HFFc6 (cell line): ENCODE results near the gene ANAPC7. TPM values are rescaled to one million over a fixed set of nuclear protein-coding genes. Genes with fewer than 3 reads are reported as not detected.
"Not testable (repeated sequence)": the region's sequence is repeated elsewhere in the genome, so short reads cannot be mapped to it uniquely, and the experiment has no call there.

Source experiments
- DNase-seq: peaks from one replicate; pipeline ENCODE4 v3.0.0-alpha.2; 2018
- H3K27ac Mint-ChIP-seq: 2 replicates; pipeline ENCODE4 v1.8.0; 2020; ENCODE audit warnings: mild to moderate bottlenecking, mixed read lengths
- H3K27me3 Mint-ChIP-seq: 2 replicates; pipeline ENCODE4 v1.8.0; 2021; ENCODE audit warnings: mild to moderate bottlenecking, moderate library complexity, mixed read lengths; ENCODE audit not compliant: insufficient read depth
- H3K36me3 Mint-ChIP-seq: 2 replicates; pipeline ENCODE4 v1.8.0; 2021; ENCODE audit warnings: low read depth, mixed read lengths
- H3K4me1 Mint-ChIP-seq: 2 replicates; pipeline ENCODE4 v1.8.0; 2020; ENCODE audit warnings: low read depth, mixed read lengths
- H3K4me3 Mint-ChIP-seq: 2 replicates; pipeline ENCODE4 v1.8.0; 2020; ENCODE audit warnings: mild to moderate bottlenecking, moderate library complexity, mixed read lengths
- H3K9me3 Mint-ChIP-seq: 2 replicates; pipeline ENCODE4 v1.8.0; 2020; ENCODE audit warnings: mild to moderate bottlenecking, mixed read lengths
- total RNA-seq, 6 experiments: library from RNA; stranded (reverse); fragmentation: NEBNext Ultra II Directional; extraction: Animal tissue kit (Norgen Biotek cat#: 25700); gene quantifications; 2 replicates in 1 of 6; 3 replicates in 5 of 6; pipeline ENCODE4 v1.2.3, GENCODE V29; 2021
- TF ChIP-seq, protein P1 (sequence below): fragments of 200-600 bp; sonication (generic); IDR thresholded peaks from 2 replicates; pipeline ENCODE4 v1.5.0; 2021; ENCODE audit warnings: antibody characterized with exemption, mild to moderate bottlenecking

Gene ANAPC7
- total RNA-seq, 6 experiments from 2014 or later, result 48.7 to 58.8 (median 57.3) TPM

DNA sequence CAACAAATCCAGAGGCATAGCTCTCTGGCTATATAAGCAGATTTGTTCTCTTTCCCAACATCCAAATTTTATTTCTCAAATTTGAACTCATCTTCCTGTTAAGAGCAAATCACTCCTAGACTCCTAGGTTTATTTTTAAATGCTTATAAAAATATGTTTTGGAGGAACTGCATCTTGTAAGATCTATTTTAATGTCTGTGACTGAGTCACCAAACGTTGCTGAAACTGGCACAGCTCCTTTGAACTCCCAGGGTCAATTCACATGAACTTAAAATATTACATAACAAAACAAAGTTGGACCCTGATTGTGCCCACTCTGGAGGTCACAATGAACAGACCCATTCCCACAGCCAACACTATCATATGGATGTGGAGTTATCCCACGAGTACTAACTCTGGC, 23.9 kb downstream of the ANAPC7 start:
- TF ChIP-seq, protein P1, sequence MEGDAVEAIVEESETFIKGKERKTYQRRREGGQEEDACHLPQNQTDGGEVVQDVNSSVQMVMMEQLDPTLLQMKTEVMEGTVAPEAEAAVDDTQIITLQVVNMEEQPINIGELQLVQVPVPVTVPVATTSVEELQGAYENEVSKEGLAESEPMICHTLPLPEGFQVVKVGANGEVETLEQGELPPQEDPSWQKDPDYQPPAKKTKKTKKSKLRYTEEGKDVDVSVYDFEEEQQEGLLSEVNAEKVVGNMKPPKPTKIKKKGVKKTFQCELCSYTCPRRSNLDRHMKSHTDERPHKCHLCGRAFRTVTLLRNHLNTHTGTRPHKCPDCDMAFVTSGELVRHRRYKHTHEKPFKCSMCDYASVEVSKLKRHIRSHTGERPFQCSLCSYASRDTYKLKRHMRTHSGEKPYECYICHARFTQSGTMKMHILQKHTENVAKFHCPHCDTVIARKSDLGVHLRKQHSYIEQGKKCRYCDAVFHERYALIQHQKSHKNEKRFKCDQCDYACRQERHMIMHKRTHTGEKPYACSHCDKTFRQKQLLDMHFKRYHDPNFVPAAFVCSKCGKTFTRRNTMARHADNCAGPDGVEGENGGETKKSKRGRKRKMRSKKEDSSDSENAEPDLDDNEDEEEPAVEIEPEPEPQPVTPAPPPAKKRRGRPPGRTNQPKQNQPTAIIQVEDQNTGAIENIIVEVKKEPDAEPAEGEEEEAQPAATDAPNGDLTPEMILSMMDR, result no peak
- no peak overlapping the region; the same call in 1 of the 2 replicates for H3K27ac Mint-ChIP-seq
- no peak overlapping the region for H3K4me3 Mint-ChIP-seq
- no peak for DNase-seq
- peaks cover 8% of the 10 kb centered on the region for H3K4me1 Mint-ChIP-seq
- no peaks in the 10 kb centered on the region for H3K9me3 Mint-ChIP-seq
- H3K27me3 Mint-ChIP-seq, result peaks cover 2% of the 10 kb centered on the region
- peaks cover 51% of the 10 kb centered on the region for H3K36me3 Mint-ChIP-seq

GRCh38 chr12:110379197-110379596, 24.3 kb downstream of the ANAPC7 start:
- DNase-seq, result no peak
- Mint-ChIP-seq H3K36me3 (peaks cover 52% of the 10 kb centered on the region), H3K27ac (no peak overlapping the region), H3K4me3 (no peak overlapping the region), H3K4me1 (peaks cover 5% of the 10 kb centered on the region; the same call in 1 of the 2 replicates), H3K27me3 (peaks cover 3% of the 10 kb centered on the region), H3K9me3 (no peaks in the 10 kb centered on the region)
- TF ChIP-seq, protein P1, result no peak

- not testable (repeated sequence) for H3K4me1 Mint-ChIP-seq, H3K9me3 Mint-ChIP-seq, DNase-seq, H3K4me3 Mint-ChIP-seq, H3K27ac Mint-ChIP-seq, H3K27me3 Mint-ChIP-seq
- H3K36me3 Mint-ChIP-seq, result peaks cover 56% of the 10 kb centered on the region
Measured at GRCh38 chr12:110378131-110378790, 25.2 kb downstream of the ANAPC7 start.

GRCh38 chr12:110373962-110374611, 29.4 kb downstream of the ANAPC7 start:
- Mint-ChIP-seq H3K27me3 (peaks cover 4% of the 10 kb centered on the region), H3K4me3 (no peak overlapping the region), H3K9me3 (no peaks in the 10 kb centered on the region), H3K27ac (peak overlapping the region; percentile 53; the same call in 1 of the 2 replicates), H3K36me3 (peaks cover 37% of the 10 kb centered on the region), H3K4me1 (peaks cover 5% of the 10 kb centered on the region; the same call in 1 of the 2 replicates)
- no peak for DNase-seq
- TF ChIP-seq, protein P1, result no peak

- TF ChIP-seq, protein P1, result no peak
- Mint-ChIP-seq H3K27me3 (peaks cover 4% of the 10 kb centered on the region), H3K9me3 (no peaks in the 10 kb centered on the region), H3K36me3 (peaks cover 30% of the 10 kb centered on the region), H3K27ac (no peak overlapping the region; the same call in 1 of the 2 replicates), H3K4me1 (peaks cover 5% of the 10 kb centered on the region; the same call in 1 of the 2 replicates), H3K4me3 (no peak overlapping the region)
- no peak for DNase-seq
Measured at GRCh38 chr12:110373425-110373824, 30.1 kb downstream of the ANAPC7 start.

DNA sequence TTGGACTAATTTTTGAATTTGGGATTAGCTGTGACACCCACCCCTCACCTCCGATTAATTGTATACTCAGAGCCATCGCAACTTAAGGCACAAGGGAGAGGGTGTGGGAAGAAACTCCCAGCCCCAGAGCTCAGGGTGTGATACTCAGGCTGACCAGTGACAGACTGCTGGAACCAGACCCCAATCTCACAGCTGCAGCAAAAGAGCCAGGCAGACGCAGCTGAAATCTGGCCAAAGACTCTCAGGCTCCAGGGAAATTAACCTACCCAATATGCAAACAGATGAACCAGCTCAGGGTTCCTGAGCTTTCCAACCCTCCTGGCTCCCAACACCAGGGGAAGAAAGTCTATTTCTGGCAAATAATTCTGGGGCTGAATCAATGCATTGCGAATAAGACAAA, 30.5 kb downstream of the ANAPC7 start:
- H3K36me3 Mint-ChIP-seq, result peaks cover 27% of the 10 kb centered on the region
- TF ChIP-seq, protein P1, result no peak
- peaks cover 5% of the 10 kb centered on the region; the same call in 1 of the 2 replicates for H3K4me1 Mint-ChIP-seq
- DNase-seq, result no peak
- H3K27ac Mint-ChIP-seq, result no peak overlapping the region
- no peak overlapping the region for H3K4me3 Mint-ChIP-seq
- peaks cover 4% of the 10 kb centered on the region for H3K27me3 Mint-ChIP-seq
- H3K9me3 Mint-ChIP-seq, result no peaks in the 10 kb centered on the region
